ENCODE data around the gene LYRM1.
A peak's percentile ranks its signal among the peaks of the same experiment; 100 is the strongest.
"Not testable (repeated sequence)": the region's sequence is repeated elsewhere in the genome, so short reads cannot be mapped to it uniquely, and the experiment has no call there.

LYRM1 gene

GRCh38 chr16:20940871-20941635 is 40.5 kb downstream of the LYRM1 start:
- DNase-seq = peak; percentile 66

- DNase-seq = no peak
Measured at GRCh38 chr16:20941636-20941926, 41.0 kb downstream of the LYRM1 start.

- no peak for DNase-seq
Measured at GRCh38 chr16:20942256-20942655, 41.7 kb downstream of the LYRM1 start.

- peak; percentile 54 for DNase-seq
Measured at GRCh38 chr16:20944861-20945574, 44.4 kb downstream of the LYRM1 start.

- not testable (repeated sequence) for DNase-seq
Measured at GRCh38 chr16:20945575-20945875, 45.0 kb downstream of the LYRM1 start.

- DNase-seq = no peak
Measured at GRCh38 chr16:20946015-20946629, 45.6 kb downstream of the LYRM1 start.

- DNase-seq = no peak
Measured at GRCh38 chr16:20948444-20948843, 47.9 kb downstream of the LYRM1 start.

GRCh38 chr16:20949660-20950059 is 49.1 kb downstream of the LYRM1 start:
- DNase-seq = no peak

- DNase-seq = no peak
Measured at GRCh38 chr16:20950294-20950693, 49.7 kb downstream of the LYRM1 start.

- DNase-seq = no peak
Measured at GRCh38 chr16:20952139-20952920, 51.8 kb downstream of the LYRM1 start.

GRCh38 chr16:20954574-20954973 is 54.0 kb downstream of the LYRM1 start:
- no peak for DNase-seq

GRCh38 chr16:20956319-20956718 is 55.7 kb downstream of the LYRM1 start:
- no peak for DNase-seq

GRCh38 chr16:20957153-20957552 is 56.6 kb downstream of the LYRM1 start:
- no peak for DNase-seq

- no peak for DNase-seq
Measured at GRCh38 chr16:20960899-20961298, 60.3 kb downstream of the LYRM1 start.

- no peak for DNase-seq
Measured at GRCh38 chr16:20968765-20969164, 68.2 kb downstream of the LYRM1 start.

- DNase-seq = no peak
Measured at GRCh38 chr16:20969386-20969785, 68.8 kb downstream of the LYRM1 start.

GRCh38 chr16:20971401-20971800 is 70.8 kb downstream of the LYRM1 start:
- DNase-seq = no peak

GRCh38 chr16:20973201-20973600 is 72.6 kb downstream of the LYRM1 start:
- DNase-seq = not testable (repeated sequence)

Measured in activated CD4-positive, alpha-beta T cell treated with anti-CD3 and anti-CD28 coated beads, Interleukin-10, Interleukin-2, amounts not matched to agents 100 ng/mL and 50 ng/mL, durations not matched to agents 16 hours and 8 hours (primary cell).